GM18505 (cell line): ENCODE measurements around the gene SMC5.
"Not testable (repeated sequence)": the region's sequence is repeated elsewhere in the genome, so short reads cannot be mapped to it uniquely, and the experiment has no call there.

Source experiments
- ATAC-seq: cut with Tn5 transposase; IDR thresholded peaks from one replicate; pipeline ENCODE4 v1.9.1; 2021; ENCODE audit not compliant: unreplicated experiment
- POLR2A ChIP-seq: IDR thresholded peaks from 4 replicates; pipeline ENCODE4 v1.6.1; 2011; ENCODE audit warnings: borderline replicate concordance; ENCODE audit not compliant: insufficient read depth, insufficient read length; ENCODE audit errors: extremely low read depth

The SMC5 gene

GRCh38 chr9:70392189-70392588, 133.4 kb downstream of the SMC5 start:
- no peak for ATAC-seq
- no peak for TF ChIP-seq POLR2A

DNA sequence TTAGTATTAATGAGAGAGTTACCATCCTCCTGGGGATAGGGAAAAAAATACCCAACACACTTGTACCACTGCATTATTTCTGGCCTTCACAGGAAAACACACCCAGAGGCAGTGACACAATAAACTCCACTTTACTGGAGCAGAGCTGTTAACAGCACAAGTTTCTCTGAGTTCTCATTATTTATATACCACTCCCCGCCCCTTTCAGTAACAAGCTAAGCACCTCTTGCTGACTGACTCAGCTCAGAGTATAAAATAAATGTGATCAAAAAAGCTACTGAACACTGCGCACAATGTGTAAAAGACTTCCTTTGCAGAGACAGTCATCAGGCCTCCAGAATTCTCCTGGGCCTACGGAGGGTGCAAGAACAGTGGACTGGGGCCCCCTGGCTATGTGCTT, 134.1 kb downstream of the SMC5 start:
- ATAC-seq: no peak
- no peak for TF ChIP-seq POLR2A

GRCh38 chr9:70395652-70396051, 136.9 kb downstream of the SMC5 start:
- no peak for TF ChIP-seq POLR2A
- ATAC-seq: no peak

DNA sequence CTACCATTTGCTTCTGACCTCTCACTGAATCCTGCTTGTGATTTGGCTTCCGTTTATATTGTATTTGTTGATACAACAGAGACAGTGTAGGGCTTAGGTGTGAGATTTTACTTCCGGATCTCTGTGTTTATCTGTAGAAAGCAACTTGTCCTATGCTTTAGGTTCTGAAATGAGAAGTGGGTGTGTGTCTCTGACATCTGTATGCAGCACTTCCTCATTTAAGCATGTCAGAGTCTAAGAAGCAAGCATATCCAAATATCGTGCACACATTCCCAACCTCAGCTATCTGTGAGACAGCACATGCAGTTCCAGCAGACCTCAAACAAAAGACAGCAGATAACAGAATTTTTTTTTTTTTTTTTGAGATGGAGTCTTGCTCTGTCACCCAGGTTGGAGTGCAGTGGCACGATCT, 139.4 kb downstream of the SMC5 start:
- ATAC-seq: peak; percentile 100

DNA sequence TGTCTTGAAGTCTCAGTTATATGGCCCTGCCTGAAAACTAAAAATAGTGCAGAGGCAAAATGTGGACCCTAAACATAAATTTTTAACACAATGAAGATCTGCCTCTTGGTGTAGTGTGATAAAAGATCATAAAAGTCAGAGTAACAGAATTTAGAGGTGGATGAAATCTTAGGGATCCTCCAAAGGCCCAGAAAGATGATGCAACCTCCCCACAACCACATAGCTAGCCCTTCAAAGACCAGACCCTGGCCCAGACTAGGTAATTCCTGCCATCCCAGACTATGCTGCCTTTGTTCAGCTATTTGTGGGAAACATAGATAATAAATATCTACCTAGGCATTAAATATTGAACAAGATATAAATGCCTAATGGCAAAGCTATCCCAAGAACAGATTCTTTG, 140.4 kb downstream of the SMC5 start:
- ATAC-seq: no peak
- no peak for TF ChIP-seq POLR2A

More for the DNA sequence above, 139.4 kb downstream of the SMC5 start:
- TF ChIP-seq POLR2A: no peak

DNA sequence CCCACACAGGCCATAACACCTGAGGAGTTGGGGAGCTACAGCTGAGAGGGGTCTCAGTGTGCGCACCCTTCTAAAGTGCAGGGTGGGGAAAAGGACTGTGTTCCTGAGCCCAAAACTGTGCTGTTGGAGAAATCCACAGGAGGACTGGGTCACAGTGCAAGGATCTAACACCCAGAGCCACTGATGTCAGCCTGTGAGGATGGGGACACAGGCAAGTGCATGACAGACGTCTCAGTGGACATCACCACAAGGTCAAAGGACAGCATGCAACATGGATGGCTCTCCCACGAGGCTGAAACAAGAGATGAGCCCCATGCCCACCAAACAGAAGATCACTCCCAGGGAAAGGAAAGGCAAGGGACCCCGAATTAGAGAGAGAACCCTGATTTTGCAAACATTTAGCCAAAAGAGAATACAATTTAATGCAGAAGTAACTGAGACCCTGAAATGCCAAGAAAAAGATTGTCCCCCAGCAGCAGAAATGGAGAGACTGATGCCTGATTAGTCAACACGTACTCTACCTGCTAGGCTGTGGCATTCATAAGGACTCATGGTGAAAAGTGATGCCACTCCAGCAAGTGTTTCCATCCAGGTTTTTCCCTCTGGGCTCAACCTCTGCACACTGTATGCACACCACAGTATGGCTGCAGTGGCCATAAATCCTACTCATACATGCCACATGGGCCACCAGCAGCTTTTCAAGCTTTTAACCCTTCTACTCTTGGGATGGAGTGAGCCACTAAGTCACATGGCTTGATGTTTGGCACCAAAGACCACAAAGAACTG, 141.5 kb downstream of the SMC5 start:
- no peak for ATAC-seq
- TF ChIP-seq POLR2A: no peak

DNA sequence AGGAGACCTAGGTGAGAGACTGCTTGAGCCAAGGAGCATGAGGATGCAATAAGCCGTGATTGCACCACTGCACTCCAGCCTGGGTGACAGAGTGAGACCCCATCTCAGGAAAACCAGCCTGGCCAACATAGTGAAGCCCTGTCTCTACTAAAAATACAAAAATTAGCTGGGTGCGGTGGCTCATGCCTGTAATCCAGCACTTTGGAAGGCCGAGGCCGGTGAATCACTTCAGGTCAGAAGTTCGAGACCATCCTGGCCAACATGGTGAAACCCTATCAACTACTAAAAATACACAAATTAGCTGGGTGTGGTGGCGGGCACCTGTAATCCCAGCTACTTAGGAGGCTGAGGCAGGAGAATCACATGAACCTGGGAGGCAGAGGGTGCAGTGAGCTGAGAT, 142.5 kb downstream of the SMC5 start:
- not testable (repeated sequence) for ATAC-seq

DNA sequence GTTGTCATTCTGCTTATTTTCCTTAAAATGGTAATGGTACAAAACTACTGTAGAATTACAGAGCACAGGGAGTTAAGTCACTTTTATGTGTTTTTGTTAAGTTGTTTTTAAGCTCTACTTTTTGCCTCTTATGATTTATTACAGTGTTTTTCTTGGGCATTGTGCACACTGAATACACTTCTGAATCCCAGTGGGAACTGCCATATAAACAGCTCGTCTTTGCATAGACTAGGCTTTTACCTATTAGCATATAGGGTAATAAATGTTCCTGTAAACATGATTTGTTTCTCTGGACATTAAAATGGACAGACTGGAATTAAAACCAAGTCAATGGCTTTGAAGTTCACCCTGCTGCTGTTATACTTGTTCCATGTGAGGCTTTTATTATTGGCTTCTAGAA, 143.4 kb downstream of the SMC5 start:
- ATAC-seq: no peak
- no peak for TF ChIP-seq POLR2A

- TF ChIP-seq POLR2A: no peak
Observed at GRCh38 chr9:70403166-70403565, 144.4 kb downstream of the SMC5 start.

GRCh38 chr9:70403618-70404025, 144.8 kb downstream of the SMC5 start:
- no peak for TF ChIP-seq POLR2A
- ATAC-seq: no peak

More at GRCh38 chr9:70403166-70403565, 144.4 kb downstream of the SMC5 start:
- ATAC-seq: no peak

DNA sequence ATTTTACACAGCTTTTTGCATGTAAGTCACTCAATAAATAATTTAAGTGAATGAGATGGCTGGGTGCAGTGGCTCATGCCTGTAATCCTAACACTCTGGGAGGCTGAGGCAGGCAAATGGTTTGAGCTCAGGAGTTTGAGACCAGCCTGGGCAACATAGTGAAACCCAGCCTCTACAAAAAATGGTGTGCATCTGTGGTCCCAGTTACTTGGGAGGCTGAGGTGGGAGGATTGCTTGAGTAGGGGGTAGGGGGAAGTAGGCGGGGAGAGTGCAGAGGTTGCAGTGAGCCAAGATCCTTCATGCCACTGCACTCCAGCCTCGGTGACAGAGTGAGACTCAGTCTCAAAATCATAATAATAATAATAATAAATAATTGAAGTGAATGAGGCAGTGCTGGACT, 145.5 kb downstream of the SMC5 start:
- ATAC-seq: no peak
- TF ChIP-seq POLR2A: no peak
